Measurements from ENCODE around the gene C1QTNF7. TPM values are rescaled to one million over a fixed set of nuclear protein-coding genes. Genes with fewer than 3 reads are reported as not detected.
A peak's percentile ranks its signal among the peaks of the same experiment; 100 is the strongest.

C1QTNF7 gene
- total and polyA plus RNA-seq, 11 donors = 0.21 to 4.3 (median 0.94) TPM

DNA sequence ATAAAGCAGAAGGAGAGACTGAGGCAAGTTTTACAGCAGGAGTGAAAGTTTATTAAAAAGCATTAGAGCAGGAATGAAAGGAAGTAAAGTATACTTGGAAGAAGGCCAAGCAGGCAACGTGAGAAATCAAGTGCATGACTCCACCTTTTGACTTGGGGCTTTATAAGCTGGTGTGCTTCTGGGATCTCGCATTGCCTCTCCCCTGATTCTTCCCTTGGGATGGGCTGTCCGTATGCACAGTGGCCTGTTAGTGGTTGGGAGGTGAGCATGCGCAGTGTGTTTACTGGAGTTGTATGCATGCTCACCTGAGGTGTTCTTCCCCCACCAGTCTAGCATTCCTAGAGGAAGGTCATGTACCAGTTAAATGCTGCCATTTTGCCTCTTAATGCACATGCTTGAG lies 29.1 kb upstream of the C1QTNF7 start:
- H3K36me3 ChIP-seq = no peaks in the 10 kb centered on the region

DNA sequence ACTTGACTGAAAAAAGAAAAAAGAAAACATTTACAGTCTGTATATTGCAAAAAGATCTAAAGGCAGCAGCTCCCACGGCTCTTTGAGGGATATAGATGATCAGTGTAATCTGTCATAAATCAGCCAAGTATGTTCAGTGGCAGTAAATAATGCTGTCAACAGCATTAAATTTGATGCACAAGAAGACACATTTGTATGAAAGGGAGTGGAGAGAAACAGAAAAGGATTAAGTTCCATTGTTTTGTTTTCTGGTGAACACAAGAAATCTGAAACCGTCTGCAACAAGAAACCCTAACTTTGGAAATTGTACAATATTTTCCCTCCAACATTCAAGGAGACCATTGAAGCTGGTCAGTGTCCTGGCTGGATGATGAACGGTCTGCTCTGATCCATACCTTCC lies 27.6 kb upstream of the C1QTNF7 start:
- 88 to 93% (median 90%) methylated on average over 3 of the region's 3 CpGs for WGBS, 4 donors
- Histone ChIP-seq H3K27me3 (no peaks in the 10 kb centered on the region), H3K27ac (peak overlapping the region in 4 of 12 donors; percentile 11 to 47 (median 34)), H3K4me1 (peaks cover 0 to 41% (median 19%) of the 10 kb centered on the region in 12 donors), H3K36me3 (no peaks in the 10 kb centered on the region), H3K9me3 (no peaks in the 10 kb centered on the region), H3K4me3 (no peak overlapping the region)
- no peak for TF ChIP-seq POLR2A (IDR thresholded peaks at IDR 0.05)
- TF ChIP-seq, protein P1, sequence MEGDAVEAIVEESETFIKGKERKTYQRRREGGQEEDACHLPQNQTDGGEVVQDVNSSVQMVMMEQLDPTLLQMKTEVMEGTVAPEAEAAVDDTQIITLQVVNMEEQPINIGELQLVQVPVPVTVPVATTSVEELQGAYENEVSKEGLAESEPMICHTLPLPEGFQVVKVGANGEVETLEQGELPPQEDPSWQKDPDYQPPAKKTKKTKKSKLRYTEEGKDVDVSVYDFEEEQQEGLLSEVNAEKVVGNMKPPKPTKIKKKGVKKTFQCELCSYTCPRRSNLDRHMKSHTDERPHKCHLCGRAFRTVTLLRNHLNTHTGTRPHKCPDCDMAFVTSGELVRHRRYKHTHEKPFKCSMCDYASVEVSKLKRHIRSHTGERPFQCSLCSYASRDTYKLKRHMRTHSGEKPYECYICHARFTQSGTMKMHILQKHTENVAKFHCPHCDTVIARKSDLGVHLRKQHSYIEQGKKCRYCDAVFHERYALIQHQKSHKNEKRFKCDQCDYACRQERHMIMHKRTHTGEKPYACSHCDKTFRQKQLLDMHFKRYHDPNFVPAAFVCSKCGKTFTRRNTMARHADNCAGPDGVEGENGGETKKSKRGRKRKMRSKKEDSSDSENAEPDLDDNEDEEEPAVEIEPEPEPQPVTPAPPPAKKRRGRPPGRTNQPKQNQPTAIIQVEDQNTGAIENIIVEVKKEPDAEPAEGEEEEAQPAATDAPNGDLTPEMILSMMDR (IDR thresholded peaks at IDR 0.05) = no peak
- DNase-seq (no peak), ATAC-seq (no peak)
- intact Hi-C loops (cut with DNase I) = loop anchor here in 2 of 10 donors (5.0 to 10.0 kb wide), 2 partner anchors 55 to 57 kb away; no protein-coding TSS in a partner anchor

More for the DNA sequence above, 29.1 kb upstream of the C1QTNF7 start:
- no peaks in the 10 kb centered on the region for H3K9me3 ChIP-seq
- H3K4me1 ChIP-seq = peaks cover 0 to 42% (median 16%) of the 10 kb centered on the region in 12 donors
- WGBS, 4 donors = 48 to 61% (median 52%) methylated on average over 4 of the region's 4 CpGs
- no peak overlapping the region for H3K4me3 ChIP-seq
- intact Hi-C loops (cut with DNase I) = loop anchor here in 7 of 10 donors (5.0 to 10.0 kb wide), 3 partner anchors 156 to 164 kb away; no protein-coding TSS in a partner anchor
- no peak for ATAC-seq
- DNase-seq = no peak
- TF ChIP-seq POLR2A (IDR thresholded peaks at IDR 0.05) = no peak
- TF ChIP-seq, protein P1 (IDR thresholded peaks at IDR 0.05) = no peak
- H3K27me3 ChIP-seq = no peaks in the 10 kb centered on the region
- H3K27ac ChIP-seq = no peak overlapping the region

DNA sequence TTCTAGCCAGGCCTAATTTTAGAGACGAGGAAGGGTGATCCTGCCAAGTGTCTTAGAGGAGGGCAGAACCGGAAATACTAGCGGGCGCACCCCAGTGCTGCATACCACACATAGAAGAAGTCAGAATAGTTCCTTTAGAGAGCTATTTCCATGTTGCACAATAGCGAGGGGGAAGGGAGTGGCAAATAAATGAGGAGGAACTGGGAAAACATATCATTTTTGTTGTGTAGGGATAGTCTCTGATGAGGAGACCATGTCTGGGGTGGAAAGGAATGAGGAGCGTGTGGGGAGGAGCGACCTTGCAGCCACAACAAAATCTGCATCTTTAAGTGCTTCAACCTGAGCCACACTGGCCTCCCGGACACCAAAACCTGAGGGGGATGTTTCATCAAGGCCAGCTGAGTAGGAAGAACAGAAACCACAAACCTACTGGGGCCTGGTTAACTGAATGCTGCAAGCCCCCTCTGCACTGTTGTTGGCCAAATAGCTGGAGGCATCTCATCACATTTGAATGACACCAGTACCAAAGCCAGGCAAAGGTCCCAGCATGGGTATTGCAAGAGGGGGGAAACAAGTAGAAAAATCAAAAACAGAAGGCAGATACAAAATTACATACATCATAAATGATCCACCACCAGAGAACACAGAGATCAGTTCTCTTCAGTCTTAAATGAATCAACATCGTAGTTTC lies 26.7 kb upstream of the C1QTNF7 start:
- TF ChIP-seq, protein P1 (IDR thresholded peaks at IDR 0.05) = no peak
- no peak for TF ChIP-seq POLR2A (IDR thresholded peaks at IDR 0.05)
- Histone ChIP-seq H3K4me1 (peaks cover 0 to 47% (median 19%) of the 10 kb centered on the region in 12 donors), H3K36me3 (no peaks in the 10 kb centered on the region), H3K9me3 (no peaks in the 10 kb centered on the region), H3K4me3 (no peak overlapping the region), H3K27ac (peak overlapping the region in 5 of 12 donors; percentile 32 to 68 (median 44)), H3K27me3 (no peaks in the 10 kb centered on the region)
- intact Hi-C loops (cut with DNase I) = loop anchor here in 2 of 10 donors (5.0 to 10.0 kb wide), 2 partner anchors 54 to 56 kb away; no protein-coding TSS in a partner anchor
- ATAC-seq (peak in 3 of 4 donors; percentile 83 to 87 (median 85)), DNase-seq (peak; percentile 34 to 69 (median 58))
- WGBS, 4 donors = 38 to 43% (median 39%) methylated on average over 9 of the region's 9 CpGs

DNA sequence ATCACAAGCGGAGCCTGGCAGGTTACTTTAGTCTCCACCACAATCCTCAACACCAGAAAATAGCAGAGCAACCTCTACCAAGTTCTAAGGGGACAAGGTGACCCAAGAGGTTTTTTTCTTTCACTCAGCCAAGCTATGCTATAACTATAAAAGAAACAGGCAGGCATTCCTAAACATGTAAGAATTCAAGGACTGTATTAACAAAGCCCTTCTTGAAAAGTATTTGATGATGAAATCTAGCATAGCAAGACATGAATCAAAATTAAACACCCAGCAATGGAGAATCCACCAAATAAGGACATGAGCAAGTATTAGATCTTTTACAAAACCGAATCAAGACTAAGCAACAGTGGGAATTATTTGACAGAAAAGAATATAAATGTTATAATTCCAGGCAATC lies 25.7 kb upstream of the C1QTNF7 start:
- Histone ChIP-seq H3K4me1 (peaks cover 0 to 52% (median 19%) of the 10 kb centered on the region in 12 donors), H3K4me3 (no peak overlapping the region), H3K36me3 (no peaks in the 10 kb centered on the region), H3K9me3 (no peaks in the 10 kb centered on the region), H3K27me3 (no peaks in the 10 kb centered on the region), H3K27ac (peak overlapping the region in 5 of 12 donors; percentile 7 to 68 (median 43))
- 77 to 82% (median 80%) methylated on average over 2 of the region's 2 CpGs for WGBS, 4 donors
- ATAC-seq (no peak), DNase-seq (no peak)
- TF ChIP-seq POLR2A (IDR thresholded peaks at IDR 0.05) = no peak
- TF ChIP-seq, protein P1 (IDR thresholded peaks at IDR 0.05) = no peak
- intact Hi-C loops (cut with DNase I) = loop anchor here in 2 of 10 donors (5.0 to 10.0 kb wide), 2 partner anchors 53 to 55 kb away; no protein-coding TSS in a partner anchor
